ENCODE data around the gene PRF1.

The PRF1 gene

DNA sequence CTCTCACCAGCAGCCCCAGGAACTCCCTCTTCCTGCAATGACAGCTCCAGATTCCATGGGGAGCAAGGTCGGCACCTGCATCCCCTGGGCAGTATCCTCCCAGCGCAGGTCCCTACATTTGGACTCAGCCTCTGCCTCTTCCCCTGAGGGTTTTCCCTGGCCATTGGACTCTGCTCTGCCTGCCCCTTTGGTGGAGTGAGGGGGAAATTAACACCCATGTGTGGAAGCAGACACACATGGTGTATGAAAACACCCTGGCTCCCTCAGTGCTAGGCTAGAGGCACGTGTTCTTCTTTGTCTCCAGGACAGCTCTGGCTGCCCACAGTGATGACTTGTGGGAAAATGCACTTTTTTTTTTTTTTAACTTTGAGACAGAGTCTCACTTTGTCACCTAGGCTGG is 8.4 kb downstream of the PRF1 start:
- Histone ChIP-seq H3K4me2 (ENCODE audit: low read length) (no peak overlapping the region), H3K9me2 (replicated peaks; ENCODE audit: control insufficient read depth, low read length) (no peaks in the 10 kb centered on the region), H3K4me1 (ENCODE audit: control insufficient read depth, low read length) (no peaks in the 10 kb centered on the region), H3K27ac (ENCODE audit: low read depth, low read length) (no peak overlapping the region), H3K36me3 (ENCODE audit: control insufficient read depth, low read length) (no peaks in the 10 kb centered on the region), H3K79me2 (ENCODE audit: control insufficient read depth, low read length) (no peaks in the 10 kb centered on the region), H3K4me3 (ENCODE audit: low read length) (no peak overlapping the region), H3K27me3 (ENCODE audit: control insufficient read depth, low read length) (peaks cover 13% of the 10 kb centered on the region; the same call in 1 of the 2 replicates), H3F3A (ENCODE audit: control insufficient read depth, insufficient read depth) (no peaks in the 10 kb centered on the region), H3K9me3 (ENCODE audit: control insufficient read depth, insufficient read depth, low read length) (no peaks in the 10 kb centered on the region), H4K20me1 (ENCODE audit: control insufficient read depth, insufficient read depth, low read depth, low read length) (no peaks in the 10 kb centered on the region)
- TF ChIP-seq EZH2phosphoT487 (IDR thresholded peaks at IDR 0.05; ENCODE audit: borderline replicate concordance, low read length), result no peak
- TF ChIP-seq, protein P1, sequence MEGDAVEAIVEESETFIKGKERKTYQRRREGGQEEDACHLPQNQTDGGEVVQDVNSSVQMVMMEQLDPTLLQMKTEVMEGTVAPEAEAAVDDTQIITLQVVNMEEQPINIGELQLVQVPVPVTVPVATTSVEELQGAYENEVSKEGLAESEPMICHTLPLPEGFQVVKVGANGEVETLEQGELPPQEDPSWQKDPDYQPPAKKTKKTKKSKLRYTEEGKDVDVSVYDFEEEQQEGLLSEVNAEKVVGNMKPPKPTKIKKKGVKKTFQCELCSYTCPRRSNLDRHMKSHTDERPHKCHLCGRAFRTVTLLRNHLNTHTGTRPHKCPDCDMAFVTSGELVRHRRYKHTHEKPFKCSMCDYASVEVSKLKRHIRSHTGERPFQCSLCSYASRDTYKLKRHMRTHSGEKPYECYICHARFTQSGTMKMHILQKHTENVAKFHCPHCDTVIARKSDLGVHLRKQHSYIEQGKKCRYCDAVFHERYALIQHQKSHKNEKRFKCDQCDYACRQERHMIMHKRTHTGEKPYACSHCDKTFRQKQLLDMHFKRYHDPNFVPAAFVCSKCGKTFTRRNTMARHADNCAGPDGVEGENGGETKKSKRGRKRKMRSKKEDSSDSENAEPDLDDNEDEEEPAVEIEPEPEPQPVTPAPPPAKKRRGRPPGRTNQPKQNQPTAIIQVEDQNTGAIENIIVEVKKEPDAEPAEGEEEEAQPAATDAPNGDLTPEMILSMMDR (IDR thresholded peaks at IDR 0.05; ENCODE audit: low read depth, low read length, poor library complexity, severe bottlenecking), result no peak

GRCh38 chr10:70593513-70593890 is 9.0 kb downstream of the PRF1 start:
- H4K20me1 ChIP-seq (ENCODE audit: control insufficient read depth, insufficient read depth, low read depth, low read length), result no peaks in the 10 kb centered on the region
- no peaks in the 10 kb centered on the region for H3K9me3 ChIP-seq (ENCODE audit: control insufficient read depth, insufficient read depth, low read length)
- no peak overlapping the region for H3K4me3 ChIP-seq (ENCODE audit: low read length)
- H3K27ac ChIP-seq (ENCODE audit: low read depth, low read length), result no peak overlapping the region
- H3K79me2 ChIP-seq (ENCODE audit: control insufficient read depth, low read length), result no peaks in the 10 kb centered on the region
- no peak overlapping the region for H3K4me2 ChIP-seq (ENCODE audit: low read length)
- TF ChIP-seq EZH2phosphoT487 (IDR thresholded peaks at IDR 0.05; ENCODE audit: borderline replicate concordance, low read length), result no peak
- TF ChIP-seq, protein P1 (IDR thresholded peaks at IDR 0.05; ENCODE audit: low read depth, low read length, poor library complexity, severe bottlenecking), result no peak
- H3F3A ChIP-seq (ENCODE audit: control insufficient read depth, insufficient read depth), result no peaks in the 10 kb centered on the region
- peaks cover 13% of the 10 kb centered on the region; the same call in 1 of the 2 replicates for H3K27me3 ChIP-seq (ENCODE audit: control insufficient read depth, low read length)
- H3K9me2 ChIP-seq (replicated peaks; ENCODE audit: control insufficient read depth, low read length), result no peaks in the 10 kb centered on the region
- H3K4me1 ChIP-seq (ENCODE audit: control insufficient read depth, low read length), result no peaks in the 10 kb centered on the region
- no peaks in the 10 kb centered on the region for H3K36me3 ChIP-seq (ENCODE audit: control insufficient read depth, low read length)

DNA sequence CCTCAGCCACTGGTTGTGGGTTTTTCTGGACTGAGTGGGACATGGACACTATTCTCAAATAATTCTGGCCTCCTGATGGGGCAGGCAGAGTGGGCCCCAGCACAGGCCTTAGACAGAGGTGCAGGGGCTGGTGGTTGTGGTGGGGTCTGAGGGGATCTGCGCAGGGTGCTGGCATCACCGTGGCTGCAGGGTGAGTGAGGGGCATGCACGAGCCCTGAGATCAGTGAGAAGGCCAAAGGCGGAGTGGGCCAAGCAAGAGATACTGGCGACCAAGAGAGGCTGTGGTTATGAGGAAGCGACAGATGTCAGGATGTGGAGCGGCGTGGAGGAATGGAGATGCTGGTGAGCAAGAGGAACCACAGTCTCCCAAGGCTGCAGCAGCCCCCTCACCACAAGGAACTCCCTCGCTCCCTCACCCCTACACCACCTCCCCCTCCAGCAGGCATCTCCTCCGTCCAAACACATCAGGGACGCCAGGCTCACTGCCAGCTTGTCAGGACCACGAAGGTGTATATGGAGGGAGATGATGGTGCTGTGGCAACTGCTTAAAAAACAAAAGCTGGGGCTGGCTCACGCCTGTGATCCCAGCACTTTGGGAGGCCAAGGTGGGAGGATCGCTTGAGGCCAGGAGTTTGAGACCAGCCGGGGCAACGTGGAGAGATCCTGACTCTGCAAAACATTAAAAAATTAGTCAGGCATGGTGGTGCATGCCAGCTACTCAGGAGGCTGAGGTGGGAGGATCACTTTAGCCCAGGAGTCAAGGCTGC is 9.6 kb downstream of the PRF1 start:
- no peaks in the 10 kb centered on the region for H3K4me1 ChIP-seq (ENCODE audit: control insufficient read depth, low read length)
- no peaks in the 10 kb centered on the region for H4K20me1 ChIP-seq (ENCODE audit: control insufficient read depth, insufficient read depth, low read depth, low read length)
- no peaks in the 10 kb centered on the region for H3K9me2 ChIP-seq (replicated peaks; ENCODE audit: control insufficient read depth, low read length)
- no peaks in the 10 kb centered on the region for H3F3A ChIP-seq (ENCODE audit: control insufficient read depth, insufficient read depth)
- peaks cover 15% of the 10 kb centered on the region; the same call in 1 of the 2 replicates for H3K27me3 ChIP-seq (ENCODE audit: control insufficient read depth, low read length)
- H3K4me2 ChIP-seq (ENCODE audit: low read length), result no peak overlapping the region
- H3K9me3 ChIP-seq (ENCODE audit: control insufficient read depth, insufficient read depth, low read length), result no peaks in the 10 kb centered on the region
- H3K27ac ChIP-seq (ENCODE audit: low read depth, low read length), result no peak overlapping the region
- no peaks in the 10 kb centered on the region for H3K79me2 ChIP-seq (ENCODE audit: control insufficient read depth, low read length)
- TF ChIP-seq EZH2phosphoT487 (IDR thresholded peaks at IDR 0.05; ENCODE audit: borderline replicate concordance, low read length), result no peak
- TF ChIP-seq, protein P1 (IDR thresholded peaks at IDR 0.05; ENCODE audit: low read depth, low read length, poor library complexity, severe bottlenecking), result no peak
- no peaks in the 10 kb centered on the region for H3K36me3 ChIP-seq (ENCODE audit: control insufficient read depth, low read length)
- no peak overlapping the region for H3K4me3 ChIP-seq (ENCODE audit: low read length)

Data from DOHH2 (cell line).